HG02970 (cell line): ENCODE data around the gene IGSF9.

Source experiments
- ATAC-seq: cut with Tn5 transposase; IDR thresholded peaks from one replicate; pipeline ENCODE4 v1.9.1; 2021; ENCODE audit warnings: mild to moderate bottlenecking, moderate library complexity, moderate number of reproducible peaks; ENCODE audit not compliant: unreplicated experiment, low FRiP score

Gene IGSF9

DNA sequence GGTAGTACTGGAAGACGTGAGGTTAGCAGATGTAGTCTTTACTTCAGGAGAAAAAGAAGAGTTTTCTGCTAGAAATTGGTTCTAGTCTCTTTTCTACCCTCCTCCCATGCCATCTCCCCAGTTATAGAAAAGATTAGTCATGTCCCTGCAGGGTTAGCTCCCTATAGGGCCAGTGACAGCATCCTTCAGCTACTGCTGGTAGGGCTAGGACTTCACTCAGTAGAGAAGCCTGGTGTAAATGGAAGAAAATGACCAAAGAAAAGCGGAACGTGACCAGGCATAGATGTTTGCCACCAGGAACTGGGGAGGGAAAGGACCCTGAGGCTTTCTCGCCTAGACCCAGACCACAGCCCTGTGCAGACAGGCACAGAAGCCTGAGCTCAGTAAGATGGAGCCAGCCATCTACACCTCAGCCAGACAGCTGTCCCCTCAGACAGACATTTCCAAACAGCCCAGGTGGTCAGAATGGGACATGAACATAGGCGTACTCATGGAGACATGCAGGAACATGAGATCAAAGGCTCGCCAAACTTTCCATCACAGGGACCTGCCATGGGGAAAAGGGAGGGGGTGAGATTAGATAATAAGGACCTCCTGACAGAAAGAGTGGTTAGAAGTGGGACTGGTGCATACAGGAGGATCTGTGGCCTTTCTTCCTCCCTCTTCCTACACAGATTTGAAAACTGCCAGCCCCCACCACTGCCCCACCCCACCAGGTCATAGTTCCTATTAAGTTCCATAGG is 32.1 kb upstream of the IGSF9 start:
- ATAC-seq = no peak

DNA sequence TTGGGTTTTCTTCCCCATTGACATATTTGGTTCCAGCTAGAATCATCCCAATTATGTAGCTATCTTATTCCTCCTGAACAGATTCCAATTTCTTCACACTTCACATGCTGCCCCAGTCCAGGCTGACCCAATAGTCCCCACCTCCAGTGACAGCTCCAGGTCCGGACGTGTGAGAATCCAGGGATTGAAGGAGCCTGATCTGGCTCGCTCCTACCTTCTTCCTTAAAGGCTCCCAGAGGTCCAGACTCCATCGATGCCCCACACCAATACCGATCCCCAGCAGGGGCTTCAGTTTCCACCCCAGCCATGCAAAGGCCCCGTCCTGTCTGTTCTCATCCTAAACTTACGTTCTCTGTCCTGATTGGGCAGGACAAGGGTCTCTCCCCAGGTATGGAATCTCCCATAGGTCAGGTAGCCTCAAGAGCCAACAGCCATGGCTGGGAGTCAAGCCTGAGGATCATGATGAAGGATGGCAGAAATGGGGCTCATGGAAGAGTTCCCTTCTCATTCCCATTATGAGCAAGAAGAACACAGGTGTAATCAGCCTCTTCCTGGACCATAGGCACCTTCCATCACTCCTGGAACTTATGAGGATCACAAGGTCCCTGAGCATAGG is 29.0 kb upstream of the IGSF9 start:
- no peak for ATAC-seq

DNA sequence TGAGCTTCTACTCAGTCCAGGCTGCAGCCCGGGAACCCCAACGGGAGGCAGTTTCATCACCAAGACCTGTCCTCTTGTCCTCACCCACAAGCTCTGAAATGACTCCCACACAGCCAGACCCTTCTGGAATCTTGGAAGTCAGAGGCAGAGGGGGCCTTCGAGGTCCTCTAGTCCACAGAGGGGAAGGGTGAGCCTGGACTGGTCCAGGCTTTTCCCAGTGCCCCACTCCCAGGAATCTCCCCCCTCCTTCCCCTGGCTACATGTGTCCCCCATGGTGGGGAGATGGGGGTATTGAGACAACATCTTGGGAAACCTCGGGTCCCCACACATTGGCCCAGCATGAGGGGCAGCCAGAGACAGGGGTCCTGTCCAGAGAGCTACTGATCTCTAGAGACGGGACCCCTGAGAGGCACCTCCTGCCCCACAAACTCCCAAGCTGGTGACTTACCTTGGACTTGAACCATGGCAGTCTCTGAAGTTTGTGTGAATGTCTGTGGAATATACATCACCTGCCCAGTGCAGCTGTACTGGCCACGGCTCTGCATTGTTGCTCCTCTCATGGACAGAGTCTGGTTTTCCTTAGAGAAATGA is 28.0 kb upstream of the IGSF9 start:
- ATAC-seq = no peak

DNA sequence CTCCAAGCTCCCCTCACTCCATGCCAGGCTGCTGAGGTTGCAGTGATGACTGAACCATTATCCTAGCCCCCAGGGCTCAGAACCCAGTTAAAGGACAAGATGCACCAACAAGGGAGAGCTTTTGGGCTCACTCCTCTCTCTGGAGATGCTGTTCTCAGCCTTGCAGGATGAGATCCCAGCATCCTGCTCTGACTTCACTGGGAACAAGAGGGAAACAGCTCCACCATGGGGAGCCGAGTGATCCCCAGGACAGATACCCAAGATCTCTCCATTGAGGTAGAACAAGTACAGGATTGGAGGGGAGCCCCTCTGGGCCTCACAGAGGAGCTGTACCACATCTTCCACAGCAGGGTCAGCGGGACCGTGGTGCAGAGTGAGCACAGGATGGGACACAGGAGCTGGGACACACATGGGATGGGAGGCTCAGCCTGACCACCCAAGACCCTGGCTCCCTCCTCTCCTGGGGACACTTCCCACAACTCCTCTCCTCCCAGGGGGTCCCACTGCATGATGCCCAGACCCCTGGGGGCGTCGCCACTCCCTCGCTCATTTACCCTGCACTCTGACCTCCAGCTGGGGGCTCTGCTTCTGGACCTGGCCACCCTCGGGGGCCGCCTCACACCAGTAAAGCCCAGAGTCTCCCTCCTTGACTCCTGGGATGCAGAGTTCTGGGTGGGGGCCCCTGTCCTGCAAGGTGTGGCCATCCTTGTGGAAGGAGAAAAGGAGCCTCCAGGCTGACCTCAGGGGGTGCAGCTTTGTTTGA is 27.2 kb upstream of the IGSF9 start:
- ATAC-seq = no peak

DNA sequence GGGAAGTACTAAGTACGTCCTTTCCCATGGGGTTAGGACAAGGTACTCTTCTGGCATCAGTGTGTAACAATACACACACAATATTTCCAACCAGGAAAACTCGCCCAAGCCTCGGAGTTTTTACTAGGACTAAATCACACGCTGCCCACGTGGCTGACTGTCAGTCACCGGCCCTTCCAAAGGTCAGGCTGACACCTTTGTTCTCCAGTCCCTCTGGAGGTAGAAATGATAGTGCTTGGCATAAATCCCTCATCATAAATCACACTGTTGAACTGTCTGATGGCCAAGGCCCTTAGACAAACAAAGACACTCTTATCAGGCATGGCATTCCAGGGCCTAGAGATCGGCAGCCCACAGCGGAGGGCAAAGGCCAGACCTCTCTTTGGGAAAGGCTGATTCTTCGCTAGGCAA is 25.5 kb upstream of the IGSF9 start:
- ATAC-seq = no peak

DNA sequence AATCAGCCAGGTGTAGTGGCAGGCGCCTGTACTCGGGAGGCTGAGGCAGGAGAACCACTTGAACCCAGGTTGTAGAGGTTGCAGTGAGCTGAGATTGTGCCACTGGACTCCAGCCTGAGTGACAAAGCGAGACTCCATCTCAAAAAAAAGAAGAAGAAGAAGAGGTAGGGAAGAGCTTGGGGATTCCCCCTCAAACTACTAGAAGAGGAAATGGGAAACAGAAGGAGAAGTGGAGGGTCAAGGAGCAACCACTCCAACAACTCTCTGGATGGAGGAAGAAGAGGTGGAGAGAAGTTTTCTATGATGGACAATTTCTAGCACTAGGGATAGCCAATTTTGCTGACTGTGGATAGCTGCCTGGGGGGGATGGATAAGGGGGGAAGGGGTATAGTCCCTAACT is 23.5 kb upstream of the IGSF9 start:
- no peak for ATAC-seq

DNA sequence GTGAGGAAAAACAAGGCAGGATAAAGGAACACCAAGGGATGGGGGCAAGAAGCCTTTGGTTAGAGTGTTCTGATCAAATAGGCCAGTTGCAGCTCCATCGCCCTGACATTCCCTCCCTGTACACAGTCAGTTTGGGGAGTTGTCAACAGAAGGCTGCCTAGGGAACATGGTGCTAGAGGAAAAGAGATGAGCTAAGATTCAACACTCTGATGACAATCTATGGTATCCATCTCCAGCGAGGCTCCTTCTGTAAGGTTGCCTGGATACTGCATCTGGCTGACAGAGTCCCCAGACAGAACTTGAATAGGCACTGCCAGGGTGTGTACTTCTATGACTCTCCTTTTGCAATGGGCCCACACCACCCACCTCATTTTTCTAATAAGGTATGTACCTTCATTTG is 19.9 kb upstream of the IGSF9 start:
- no peak for ATAC-seq

DNA sequence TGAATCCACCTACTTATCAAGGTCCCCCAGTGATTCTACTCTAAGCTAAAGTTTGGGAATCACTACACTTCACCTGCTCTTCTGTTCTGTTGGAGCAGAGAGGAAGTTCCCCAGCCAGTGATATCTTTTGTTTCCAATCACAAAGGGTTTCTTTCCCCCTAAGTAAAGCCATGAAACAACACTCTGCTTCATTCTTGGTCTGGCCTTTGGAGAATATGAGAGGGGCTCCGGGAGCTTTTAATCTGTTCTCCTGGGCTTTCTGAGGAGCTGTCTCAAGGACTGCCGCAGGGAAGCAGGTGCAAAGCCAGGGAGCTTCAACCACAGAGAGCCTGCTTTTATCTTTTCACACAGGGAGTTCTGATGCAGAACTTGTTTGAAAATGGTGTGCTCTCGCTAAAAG is 18.7 kb upstream of the IGSF9 start:
- ATAC-seq = no peak

DNA sequence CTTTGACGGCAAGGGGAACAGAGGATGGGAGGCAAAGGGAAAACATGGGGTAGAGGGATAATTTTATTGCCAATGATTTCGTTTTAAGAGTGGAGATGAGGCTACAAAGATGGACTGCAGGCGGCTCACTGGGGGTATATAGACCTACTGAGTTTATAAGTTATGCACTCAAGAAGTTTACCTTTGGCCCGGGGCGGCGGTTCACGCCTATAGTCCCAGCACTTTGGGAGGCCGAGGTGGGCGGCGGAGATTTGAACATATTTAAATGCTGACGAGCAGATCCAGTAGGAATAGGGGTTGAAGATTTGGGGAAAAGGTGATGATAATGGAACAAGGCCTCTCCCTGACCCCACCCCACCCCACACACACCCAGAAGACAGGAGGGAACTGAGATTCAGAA is 16.8 kb upstream of the IGSF9 start:
- no peak for ATAC-seq

DNA sequence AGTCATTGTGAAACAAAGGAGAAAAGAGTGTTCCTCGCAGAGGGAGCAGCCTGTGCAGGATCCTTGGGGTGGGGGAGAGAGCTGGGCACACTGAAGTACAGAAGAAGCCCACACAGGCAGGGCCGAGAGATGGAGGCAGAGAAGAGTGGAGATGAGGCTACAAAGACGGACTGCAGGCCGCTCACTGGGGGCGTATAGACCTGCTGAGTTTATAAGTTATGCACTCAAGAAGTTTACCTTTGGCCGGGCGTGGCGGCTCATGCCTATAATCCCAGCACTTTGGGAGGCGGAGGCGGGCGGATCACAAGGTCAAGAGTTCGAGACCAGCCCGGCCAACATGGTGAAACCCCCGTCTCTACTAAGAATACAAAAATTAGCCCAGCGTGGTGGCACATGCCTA is 16.2 kb upstream of the IGSF9 start:
- ATAC-seq = no peak

DNA sequence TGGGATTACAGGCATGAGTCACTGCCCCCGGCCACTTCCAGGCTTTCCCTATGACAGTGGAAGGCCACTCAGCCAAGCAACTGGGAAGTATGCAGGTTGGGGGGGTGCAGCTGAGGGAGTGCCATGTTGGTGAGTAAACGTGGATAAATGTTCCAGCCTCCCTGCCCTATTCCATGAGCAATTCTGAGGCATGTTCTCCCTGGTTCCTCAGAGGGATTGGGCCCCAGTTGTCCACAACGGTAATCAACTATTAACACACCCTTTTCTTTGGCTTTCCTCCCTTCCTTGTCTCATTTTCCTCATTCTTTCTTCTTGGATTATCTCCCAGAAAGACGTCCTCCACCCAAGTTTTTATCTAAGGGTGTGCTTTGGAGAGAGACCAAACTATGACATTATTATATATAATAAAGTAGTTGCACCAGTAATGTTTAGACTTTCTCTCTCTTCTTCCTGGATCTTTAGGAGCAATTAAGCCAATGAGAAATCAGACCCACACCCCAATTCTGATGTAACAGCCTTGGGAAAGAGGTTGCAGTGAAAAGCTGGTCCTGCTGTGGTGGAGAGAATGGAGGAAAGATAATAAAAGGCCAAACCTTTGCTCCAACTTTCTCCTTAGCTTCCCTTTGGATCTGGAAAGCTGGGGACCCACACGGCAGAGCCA is 15.4 kb upstream of the IGSF9 start:
- ATAC-seq = no peak

DNA sequence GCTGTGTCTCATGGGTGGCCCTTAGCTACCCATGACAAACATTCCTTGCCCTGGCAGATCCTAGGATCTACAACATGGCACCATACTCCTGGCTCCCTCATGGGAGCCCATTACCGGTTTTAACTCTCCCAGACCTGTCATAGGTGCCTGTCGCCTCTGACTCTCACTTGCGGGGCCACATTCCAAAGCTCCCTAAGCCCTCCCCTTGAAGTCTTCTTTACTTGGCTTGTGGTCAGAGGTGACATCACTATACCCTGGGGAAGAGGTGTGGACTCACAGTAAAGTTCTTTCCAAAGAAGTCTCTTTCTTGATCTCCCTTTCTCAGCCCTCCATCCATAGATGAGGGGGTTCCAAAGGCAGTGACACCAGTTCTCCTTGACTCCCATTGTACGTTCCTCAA is 14.0 kb upstream of the IGSF9 start:
- no peak for ATAC-seq

DNA sequence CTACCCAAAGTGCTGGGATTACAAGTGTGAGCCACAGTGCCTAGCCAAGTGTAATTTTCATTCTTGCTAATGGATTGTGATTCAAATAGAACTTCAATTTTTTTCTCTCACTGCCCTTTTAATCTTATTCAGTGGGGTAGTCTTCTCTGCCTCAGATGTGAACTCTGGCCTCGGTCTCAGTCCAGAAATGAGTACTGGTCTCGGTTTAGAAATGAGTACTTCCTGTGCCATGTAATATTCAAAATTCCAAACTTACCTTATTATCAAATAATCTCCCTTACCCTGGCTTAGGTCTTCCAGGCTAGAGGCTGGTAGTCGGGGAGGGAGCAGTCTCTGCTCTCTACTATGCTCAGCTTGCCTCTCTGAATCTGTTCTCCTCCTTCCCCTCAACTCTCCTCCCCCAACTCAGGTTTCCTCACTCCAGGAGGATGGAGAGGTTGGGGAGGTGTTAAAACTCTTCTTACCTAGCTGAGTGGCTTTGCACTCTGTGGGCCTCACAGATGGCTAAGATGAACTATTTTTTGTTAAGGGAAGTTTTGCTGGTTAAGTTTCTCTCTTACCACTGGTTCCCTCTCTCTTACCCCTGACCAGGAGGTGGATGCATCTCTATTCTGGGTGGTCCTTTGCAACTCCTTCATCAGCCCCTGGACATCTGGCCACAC is 13.4 kb upstream of the IGSF9 start:
- no peak for ATAC-seq

DNA sequence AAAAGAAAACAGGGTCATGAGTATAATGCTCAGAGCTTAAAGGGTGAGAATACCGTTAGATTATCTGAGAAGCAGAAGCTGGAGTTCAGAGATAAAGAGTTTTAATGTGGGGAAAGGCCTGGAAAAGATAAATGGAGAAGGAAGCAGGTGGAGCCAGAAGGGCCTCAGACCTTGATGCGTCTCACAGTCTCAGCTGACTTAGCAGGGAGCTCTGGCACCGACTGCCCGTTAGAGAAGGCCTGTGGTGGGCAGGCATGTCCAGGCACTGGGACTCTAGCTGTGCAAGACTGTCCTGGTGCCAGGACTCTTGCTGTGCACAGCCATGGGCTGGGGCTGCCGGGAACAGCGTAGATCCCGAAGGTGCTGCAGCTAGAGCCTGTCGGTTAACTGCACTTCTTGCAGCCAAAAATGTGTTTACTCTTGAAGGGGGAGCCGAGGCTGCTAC is 12.4 kb upstream of the IGSF9 start:
- no peak for ATAC-seq

DNA sequence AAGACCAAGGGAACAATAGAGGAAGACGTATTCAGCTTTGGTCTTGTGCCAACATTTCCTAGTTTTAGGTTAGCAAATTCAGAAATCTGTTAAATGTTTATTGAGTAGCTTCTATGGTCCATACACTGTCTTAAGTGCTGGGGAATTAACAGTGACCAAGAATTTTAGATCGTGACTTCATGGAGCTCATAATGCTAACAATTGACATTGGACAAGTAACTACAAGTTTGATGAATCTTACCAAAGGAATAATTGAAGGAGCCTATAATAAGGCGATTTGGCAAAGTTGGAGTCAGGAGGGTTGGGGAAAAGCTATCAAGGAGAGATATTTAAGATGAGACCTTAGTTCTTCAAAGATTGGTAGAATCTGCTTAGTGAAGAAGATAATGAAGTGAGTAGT is 10.0 kb upstream of the IGSF9 start:
- no peak for ATAC-seq

DNA sequence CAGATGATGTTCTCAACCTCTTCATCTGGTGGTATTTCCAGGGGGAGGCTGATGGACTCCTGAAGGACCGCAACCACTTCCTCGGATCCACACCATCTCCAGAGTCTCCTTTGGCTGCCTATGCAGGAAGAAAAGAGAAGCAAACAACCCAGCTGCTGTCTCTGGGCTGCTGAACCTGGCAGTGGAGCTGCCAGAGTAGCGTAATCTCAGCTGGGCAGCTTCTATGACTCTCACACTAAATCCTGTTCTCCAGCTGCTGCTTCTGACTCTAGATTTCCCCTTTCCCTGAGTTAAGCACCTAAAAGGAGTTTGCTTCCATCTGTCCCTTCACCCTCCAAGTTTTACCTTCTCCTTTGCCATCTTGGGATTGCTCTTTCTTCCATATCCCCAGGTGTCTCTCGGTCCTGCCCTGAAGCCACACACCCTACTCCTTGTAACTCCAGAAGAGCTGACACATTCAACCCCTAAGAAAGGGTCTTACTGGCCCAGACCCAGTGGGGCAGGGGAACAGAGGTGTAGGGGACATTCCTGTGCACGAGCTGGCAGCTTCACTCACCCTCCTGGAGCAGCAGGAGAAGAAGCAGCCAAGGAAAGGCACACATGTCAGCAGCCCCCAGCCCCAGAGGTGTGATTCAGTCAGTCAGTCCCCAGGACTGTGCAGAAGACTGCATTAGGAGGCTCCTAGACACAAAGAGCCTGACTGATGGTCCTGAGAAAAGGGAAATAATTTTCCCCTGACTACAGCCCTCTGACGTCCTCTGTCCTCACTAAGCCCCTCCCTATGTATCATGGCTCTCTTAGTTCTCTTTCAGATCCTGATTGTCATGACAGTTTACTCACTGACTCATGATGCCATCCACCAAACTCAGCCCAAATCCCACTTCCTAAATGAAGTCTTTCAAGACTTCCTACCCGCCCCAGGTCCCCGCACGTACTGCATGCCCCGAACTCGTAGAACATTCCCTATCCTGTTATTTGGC is 8.4 kb upstream of the IGSF9 start, which contains the start of gene SLAMF9:
SLAMF9 (minus strand) TSS at position 702 of the 980 bp plus-strand sequence; CDS start at position 602, 100 bp downstream.
- ATAC-seq = no peak

DNA sequence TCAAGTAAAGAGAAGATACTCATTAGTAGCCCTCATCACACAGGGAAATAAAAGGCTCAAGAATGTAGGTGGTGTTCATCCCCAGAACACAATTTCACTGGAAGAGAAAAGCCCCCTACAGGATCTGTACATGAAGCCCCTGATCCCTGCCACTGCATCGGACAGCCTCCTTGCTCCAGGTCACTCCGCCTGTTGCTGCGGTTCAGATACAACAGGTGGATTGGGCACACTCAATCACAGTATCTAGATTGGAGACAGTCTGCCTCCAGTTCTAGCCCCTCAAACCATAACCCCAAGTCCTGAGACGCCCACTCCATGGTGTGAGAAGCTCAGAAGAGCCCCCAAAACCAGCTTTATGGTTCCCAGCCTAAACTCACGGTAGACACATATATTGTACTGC is 7.5 kb upstream of the IGSF9 start:
- ATAC-seq = no peak

DNA sequence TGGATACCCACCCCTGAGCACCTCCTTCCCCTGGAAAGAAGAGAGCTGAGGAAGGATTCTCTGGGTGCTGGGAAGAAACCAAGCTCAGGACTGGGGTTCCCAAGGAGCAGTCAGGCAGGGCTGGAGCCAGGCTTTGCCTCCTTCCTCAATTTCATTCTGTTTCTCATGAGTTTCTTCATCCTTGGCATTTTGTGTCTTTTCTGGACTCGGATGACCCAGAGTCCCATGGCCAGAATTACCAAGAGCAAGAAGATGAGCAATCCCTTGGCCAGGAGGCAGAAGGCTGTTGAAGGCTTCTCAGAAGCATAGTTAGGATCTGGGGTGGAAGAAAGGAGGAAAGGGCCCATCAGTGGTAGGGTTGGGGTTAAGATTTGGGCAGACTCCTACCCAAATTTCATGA is 6.1 kb upstream of the IGSF9 start:
- no peak for ATAC-seq

DNA sequence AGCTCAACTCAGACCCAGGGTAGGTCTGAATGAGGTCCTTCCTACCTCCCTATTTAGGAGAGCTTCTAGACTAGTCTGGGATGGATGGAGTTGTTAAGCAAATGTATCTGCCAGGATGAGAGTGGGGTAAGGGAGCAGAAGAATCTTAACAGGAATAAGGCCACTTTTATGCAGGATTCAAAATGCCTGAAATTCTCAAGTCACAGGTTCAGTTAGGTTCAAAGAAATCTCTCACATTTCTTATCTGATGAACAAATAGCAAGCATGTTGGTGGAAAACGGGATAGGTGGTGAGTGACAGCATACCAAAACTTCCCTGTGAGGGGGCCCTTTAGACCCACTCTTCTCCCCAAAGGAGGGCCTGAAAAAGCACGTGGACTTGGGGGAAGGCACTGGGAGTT is 5.6 kb upstream of the IGSF9 start:
- no peak for ATAC-seq
